Panc1 (cell line): ENCODE results near the gene SLC2A11.

ENCODE experiments used
- POLR2AphosphoS5 ChIP-seq: IDR thresholded peaks from 2 replicates; pipeline ENCODE4 v1.6.1; 2012; ENCODE audit warnings: mild to moderate bottlenecking, low read depth, low read length, moderate library complexity
- SIN3A ChIP-seq: IDR thresholded peaks from 2 replicates; pipeline ENCODE4 v1.6.1; 2012; ENCODE audit warnings: low read depth, mild to moderate bottlenecking, low read length, moderate library complexity, borderline replicate concordance; ENCODE audit not compliant: insufficient read depth
- TF ChIP-seq, protein P1 (sequence below): fragments of 450-650 bp; IDR thresholded peaks from 2 replicates; pipeline ENCODE4 v1.5.1; 2017; ENCODE audit warnings: mild to moderate bottlenecking

- TF ChIP-seq POLR2AphosphoS5 (no peak), SIN3A (no peak)
- TF ChIP-seq, protein P1, sequence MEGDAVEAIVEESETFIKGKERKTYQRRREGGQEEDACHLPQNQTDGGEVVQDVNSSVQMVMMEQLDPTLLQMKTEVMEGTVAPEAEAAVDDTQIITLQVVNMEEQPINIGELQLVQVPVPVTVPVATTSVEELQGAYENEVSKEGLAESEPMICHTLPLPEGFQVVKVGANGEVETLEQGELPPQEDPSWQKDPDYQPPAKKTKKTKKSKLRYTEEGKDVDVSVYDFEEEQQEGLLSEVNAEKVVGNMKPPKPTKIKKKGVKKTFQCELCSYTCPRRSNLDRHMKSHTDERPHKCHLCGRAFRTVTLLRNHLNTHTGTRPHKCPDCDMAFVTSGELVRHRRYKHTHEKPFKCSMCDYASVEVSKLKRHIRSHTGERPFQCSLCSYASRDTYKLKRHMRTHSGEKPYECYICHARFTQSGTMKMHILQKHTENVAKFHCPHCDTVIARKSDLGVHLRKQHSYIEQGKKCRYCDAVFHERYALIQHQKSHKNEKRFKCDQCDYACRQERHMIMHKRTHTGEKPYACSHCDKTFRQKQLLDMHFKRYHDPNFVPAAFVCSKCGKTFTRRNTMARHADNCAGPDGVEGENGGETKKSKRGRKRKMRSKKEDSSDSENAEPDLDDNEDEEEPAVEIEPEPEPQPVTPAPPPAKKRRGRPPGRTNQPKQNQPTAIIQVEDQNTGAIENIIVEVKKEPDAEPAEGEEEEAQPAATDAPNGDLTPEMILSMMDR = no peak
Observed at GRCh38 chr22:23817146-23817545, 40.5 kb upstream of the SLC2A11 start.
